Urinary bladder (tissue), 4 donors: ENCODE data around the gene PAX5. TPM values are rescaled to one million over a fixed set of nuclear protein-coding genes. Genes with fewer than 3 reads are reported as not detected.

Source experiments
- DNase-seq: peaks from one replicate; pipeline ENCODE4 v3.0.0-alpha.2; 2015; ENCODE audit errors: extremely low spot score
- H3K27ac ChIP-seq: one replicate; pipeline ENCODE4 v1.5.1; 2013; ENCODE audit warnings: low read depth, mild to moderate bottlenecking, moderate library complexity
- H3K36me3 ChIP-seq: one replicate; pipeline ENCODE4 v1.6.1; 2013; ENCODE audit warnings: mild to moderate bottlenecking, moderate library complexity; ENCODE audit not compliant: insufficient read depth
- H3K4me1 ChIP-seq: one replicate; pipeline ENCODE4 v1.6.1; 2013; ENCODE audit warnings: mild to moderate bottlenecking, moderate library complexity; ENCODE audit not compliant: insufficient read depth
- H3K4me3 ChIP-seq: one replicate; pipeline ENCODE4 v1.5.1; 2013; ENCODE audit warnings: low read depth, low read length
- WGBS: extraction: QIAGEN DNeasy Blood & Tissue Kit; methylation state at CpG from one replicate; pipeline ENCODE4 v1.1.7; 2013; 5-methylcytosine and 5-hydroxymethylcytosine counted together
- polyA plus RNA-seq: library from polyadenylated mRNA; stranded (reverse); fragments of 200-250 nt; gene quantifications from one replicate; pipeline ENCODE4 v1.2.3, GENCODE V29; 2013
- total RNA-seq: library from RNA; depleted of rRNA; stranded (reverse); fragments of >200 nt; gene quantifications from one replicate; pipeline ENCODE4 v1.2.3, GENCODE V29; 2014
- donor health status: healthy with polysubstance abuse.
- donor health status: healthy.

PAX5 gene
- total and polyA plus RNA-seq, 2 donors = 0.03 to 0.26 TPM

DNA sequence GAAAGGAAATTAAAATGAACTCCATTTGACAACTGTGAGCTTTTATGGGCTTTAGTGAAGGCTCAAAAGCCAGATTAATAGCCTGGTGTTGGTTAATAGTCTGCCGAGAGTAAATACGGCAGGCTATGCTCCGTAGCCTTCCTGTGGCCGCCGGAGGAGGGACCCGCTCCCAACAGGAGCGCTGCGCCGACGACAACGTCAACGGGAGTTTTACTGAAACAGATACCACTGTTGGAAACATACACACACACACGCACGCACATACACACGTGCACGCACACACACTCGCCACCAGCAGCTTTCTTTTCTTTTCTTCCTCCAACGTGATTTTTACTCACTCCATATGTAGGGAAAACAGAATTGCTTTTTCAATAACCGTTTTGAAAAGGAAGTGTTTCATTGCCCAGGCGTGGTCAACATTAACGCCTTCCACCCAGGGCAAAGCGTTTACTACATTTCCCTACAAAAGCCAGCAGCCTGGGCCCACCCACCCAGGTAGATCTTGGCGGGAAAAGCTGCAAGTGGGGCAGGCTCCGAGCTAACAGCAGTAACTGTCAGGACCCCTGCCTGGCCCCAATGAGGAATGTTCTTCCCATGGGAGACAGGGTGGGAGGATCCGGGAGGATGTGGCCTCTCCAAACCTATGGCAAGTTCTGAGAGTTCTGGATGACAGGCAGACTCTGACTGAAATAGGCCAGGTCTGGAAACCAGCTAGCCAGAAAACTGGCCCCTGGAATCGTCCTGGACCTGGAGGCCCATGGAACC lies 72.3 kb downstream of the PAX5 start:
- WGBS = 15% methylated on average over 26 of the region's 26 CpGs
- Histone ChIP-seq H3K4me1 (no peaks in the 10 kb centered on the region), H3K4me3 (no peak overlapping the region), H3K27ac (no peak overlapping the region), H3K36me3 (no peaks in the 10 kb centered on the region)
- DNase-seq = no peak

DNA sequence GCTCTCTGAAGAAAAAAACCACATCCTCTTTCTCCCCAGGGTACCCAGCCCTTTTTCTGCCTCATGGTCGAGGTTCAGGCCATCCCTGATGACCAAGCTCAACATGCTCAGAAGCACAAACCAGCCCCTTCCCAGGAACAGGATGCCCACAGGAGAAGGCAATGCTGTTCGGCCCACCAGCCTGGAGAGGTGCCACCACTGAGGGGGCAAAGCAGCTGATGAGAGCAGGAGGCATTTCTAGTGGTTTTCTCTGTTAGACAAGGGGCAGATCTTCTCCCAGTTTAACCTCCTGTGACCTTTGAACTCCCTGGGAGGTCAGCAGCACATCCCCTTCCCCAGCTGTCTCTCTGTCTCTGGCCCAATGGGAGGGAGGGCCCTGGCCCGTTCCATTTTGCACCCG lies 73.0 kb downstream of the PAX5 start:
- DNase-seq = no peak
- 62% methylated on average over 4 of the region's 4 CpGs for WGBS
- Histone ChIP-seq H3K27ac (no peak overlapping the region), H3K4me3 (no peak overlapping the region), H3K4me1 (no peaks in the 10 kb centered on the region), H3K36me3 (no peaks in the 10 kb centered on the region)

DNA sequence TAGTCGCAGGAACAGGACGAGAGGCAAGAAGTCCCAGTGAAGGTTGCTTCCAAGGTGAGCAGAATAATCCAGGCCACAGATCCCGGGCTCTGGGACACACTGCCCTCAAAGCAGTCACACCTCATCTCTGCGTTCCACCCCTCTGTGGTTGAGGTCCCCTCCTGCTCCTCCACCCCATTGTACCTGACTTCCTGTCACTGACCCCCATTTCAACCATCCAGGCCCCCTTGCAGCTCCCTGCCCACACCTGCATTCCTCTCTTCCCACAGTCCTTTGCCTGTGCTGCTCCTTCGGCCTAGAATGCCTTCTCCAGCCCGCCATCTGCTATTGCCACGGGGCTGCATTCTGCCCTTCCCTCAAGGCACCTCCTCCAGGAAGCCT lies 73.5 kb downstream of the PAX5 start:
- no peak overlapping the region for H3K27ac ChIP-seq
- no peaks in the 10 kb centered on the region for H3K4me1 ChIP-seq
- DNase-seq = no peak
- no peaks in the 10 kb centered on the region for H3K36me3 ChIP-seq
- no peak overlapping the region for H3K4me3 ChIP-seq
- 91% methylated on average over 7 of the region's 7 CpGs for WGBS

DNA sequence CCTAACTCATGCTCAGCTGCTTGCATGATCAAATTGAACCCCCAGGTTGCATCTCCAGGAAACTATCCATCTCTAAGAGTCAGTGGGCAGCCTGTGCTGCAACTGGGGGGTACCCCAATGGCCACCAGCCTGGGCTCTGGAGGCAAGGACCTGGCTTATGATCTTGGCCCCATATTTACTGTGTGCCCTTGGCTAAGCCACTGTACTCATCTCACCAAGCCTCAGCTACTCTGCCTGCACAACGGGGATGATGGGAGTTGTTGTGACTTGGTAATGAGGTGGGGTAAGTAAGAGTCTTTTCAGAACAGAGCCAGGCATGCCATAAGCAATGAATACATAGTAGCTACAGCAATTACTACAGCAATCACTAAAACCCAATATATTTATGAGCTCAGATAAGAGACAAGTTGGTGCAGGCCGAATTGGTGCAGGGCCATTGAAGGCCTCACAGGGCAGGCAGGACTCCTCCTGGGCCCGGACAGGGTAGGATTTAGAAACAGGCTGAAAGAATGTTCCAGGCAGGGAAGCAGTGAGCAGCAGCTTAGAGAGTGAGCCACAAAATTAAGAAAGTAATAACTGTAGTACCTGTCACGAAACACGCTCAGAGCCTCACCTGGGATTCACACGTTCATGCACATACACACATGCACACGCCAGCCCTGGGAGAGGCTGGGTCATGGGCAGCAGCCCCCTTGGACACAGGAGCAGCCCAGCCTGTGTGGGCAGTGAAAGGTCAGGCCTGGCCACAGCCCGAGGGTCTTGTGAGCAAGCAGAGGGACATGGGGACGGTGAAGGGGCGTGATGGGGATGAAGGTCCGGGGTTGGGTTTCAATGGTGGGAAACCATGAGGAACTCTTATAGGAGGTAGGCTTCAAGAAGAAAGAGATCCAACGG lies 74.1 kb downstream of the PAX5 start:
- H3K36me3 ChIP-seq = no peaks in the 10 kb centered on the region
- no peak for DNase-seq
- WGBS = 88% methylated on average over 12 of the region's 12 CpGs
- no peaks in the 10 kb centered on the region for H3K4me1 ChIP-seq
- no peak overlapping the region for H3K27ac ChIP-seq
- H3K4me3 ChIP-seq = no peak overlapping the region

DNA sequence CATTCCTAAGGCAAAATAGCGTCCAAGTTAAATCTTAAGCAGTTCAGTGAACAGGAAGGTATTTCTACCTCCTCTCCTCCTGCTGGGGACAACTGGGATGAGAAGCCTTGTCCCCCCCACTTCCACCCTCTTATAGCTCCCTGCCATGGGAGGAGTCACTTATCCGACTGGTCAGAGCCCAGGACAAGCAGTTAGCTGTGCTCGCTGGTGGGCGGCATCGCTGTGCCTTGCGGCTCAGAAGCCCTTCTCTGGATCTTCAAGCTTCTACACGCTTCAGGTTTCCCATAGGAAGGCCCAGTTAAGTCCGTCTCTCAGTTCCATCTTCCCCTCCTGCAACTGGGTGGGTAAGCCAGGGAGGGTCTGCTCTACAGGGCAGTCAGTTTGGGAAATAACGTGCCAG lies 77.2 kb downstream of the PAX5 start:
- 69% methylated on average over 9 of the region's 9 CpGs for WGBS
- Histone ChIP-seq H3K4me3 (no peak overlapping the region), H3K36me3 (no peaks in the 10 kb centered on the region), H3K27ac (no peak overlapping the region), H3K4me1 (no peaks in the 10 kb centered on the region)
- no peak for DNase-seq

DNA sequence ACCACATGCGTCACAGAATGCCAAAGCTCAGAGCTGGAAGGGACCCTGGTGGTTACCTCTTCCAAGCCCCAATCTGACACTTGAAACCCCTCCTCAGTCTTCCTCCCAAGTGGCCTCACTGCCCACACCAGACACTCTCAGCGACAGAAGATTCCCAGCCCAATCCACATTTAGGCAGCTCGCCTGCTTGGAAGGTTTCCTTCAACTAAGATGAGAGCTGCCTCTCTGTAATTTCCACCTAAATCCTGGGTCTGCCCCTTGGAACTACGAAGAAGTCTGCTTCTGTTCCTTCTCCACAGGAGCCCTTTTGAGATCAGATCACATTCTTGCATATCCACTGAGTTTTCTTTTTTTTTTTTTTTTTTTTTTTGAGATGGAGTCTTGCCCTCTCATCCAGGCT lies 83.7 kb downstream of the PAX5 start:
- Histone ChIP-seq H3K36me3 (no peaks in the 10 kb centered on the region), H3K4me1 (no peaks in the 10 kb centered on the region), H3K4me3 (no peak overlapping the region), H3K27ac (no peak overlapping the region)
- WGBS = 69% methylated on average over 4 of the region's 4 CpGs
- DNase-seq = no peak

DNA sequence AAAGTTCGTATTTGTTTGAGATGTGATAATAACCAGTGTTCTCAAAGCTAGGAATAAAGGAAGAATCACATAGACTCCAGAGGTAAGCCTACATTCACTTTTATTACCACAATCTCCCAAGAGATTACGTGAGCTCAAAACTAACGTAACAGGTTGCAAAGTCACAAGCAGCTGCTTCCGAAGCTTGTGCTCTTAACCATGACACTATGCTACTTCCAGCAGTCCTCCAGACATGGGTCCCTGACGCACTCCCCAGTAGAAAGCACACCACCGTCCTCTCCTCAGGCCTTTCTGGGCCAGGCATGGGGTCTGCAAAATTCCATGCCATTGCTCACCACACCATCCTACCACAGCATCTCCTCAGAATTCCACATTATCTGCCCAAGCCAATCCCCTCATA lies 84.6 kb downstream of the PAX5 start:
- Histone ChIP-seq H3K27ac (no peak overlapping the region), H3K36me3 (no peaks in the 10 kb centered on the region), H3K4me1 (no peaks in the 10 kb centered on the region), H3K4me3 (no peak overlapping the region)
- WGBS = 79% methylated on average over 6 of the region's 6 CpGs
- no peak for DNase-seq

DNA sequence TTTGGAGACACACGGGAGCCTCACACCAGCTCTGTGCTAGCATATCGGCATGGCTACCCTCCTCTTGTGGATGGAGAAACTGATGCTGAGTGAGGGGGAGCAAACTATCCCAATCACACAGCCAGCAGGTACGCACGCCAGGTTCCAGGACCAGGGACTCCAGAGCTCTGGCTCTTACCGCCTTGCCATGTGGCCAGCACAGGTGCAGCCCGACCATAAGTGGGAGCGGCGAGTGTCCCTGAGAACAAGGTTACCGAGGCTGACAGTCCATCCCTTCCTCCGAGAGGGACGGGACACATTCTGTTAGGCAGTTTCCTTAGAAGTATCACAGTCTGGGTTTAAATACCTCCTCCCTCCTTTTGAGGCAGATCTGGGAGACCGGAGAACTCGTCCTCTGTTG lies 86.0 kb downstream of the PAX5 start:
- H3K4me3 ChIP-seq = no peak overlapping the region
- 63% methylated on average over 13 of the region's 13 CpGs for WGBS
- DNase-seq = no peak
- H3K27ac ChIP-seq = no peak overlapping the region
- H3K4me1 ChIP-seq = no peaks in the 10 kb centered on the region
- H3K36me3 ChIP-seq = no peaks in the 10 kb centered on the region

DNA sequence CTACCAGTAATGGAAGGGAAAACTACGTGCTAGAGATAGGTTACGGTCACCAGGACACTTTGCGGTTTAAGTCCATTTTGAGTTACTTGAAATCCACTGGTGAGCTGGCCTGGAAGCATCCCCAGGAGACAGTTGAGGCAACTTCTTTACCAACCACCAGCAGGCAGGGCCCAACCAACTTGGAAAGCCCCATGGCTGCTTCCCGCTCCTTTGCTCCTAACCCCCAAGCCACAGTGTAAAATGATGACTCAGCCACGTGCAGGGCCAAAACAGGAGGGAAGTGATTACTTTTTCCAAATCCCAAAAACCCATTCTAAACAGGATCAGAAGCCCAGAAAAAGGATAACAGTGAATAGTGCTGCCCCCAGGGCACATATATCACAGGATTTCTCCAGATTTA lies 87.4 kb downstream of the PAX5 start:
- Histone ChIP-seq H3K4me3 (no peak overlapping the region), H3K4me1 (no peaks in the 10 kb centered on the region), H3K36me3 (no peaks in the 10 kb centered on the region), H3K27ac (no peak overlapping the region)
- 70% methylated on average over 5 of the region's 5 CpGs for WGBS
- DNase-seq = no peak

DNA sequence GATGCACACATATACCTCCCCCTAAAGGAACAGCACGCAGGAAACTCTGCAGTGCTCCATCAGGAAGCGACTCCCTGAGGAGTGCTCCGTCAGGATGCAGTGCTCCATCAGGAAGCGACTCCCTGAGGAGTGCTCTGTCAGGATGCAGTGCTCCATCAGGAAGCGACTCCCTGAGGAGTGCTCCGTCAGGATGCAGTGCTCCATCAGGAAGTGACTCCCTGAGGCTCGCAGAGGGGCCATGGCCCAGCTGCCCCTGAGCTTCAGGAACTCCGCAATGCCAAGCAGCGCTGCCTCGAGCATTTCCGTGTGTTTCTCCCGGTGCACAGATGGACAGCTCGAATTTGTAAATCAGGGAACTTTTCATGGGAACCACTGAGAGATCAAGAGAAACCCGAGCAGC lies 88.1 kb downstream of the PAX5 start:
- Histone ChIP-seq H3K27ac (no peak overlapping the region), H3K4me1 (no peaks in the 10 kb centered on the region), H3K36me3 (no peaks in the 10 kb centered on the region), H3K4me3 (no peak overlapping the region)
- 79% methylated on average over 14 of the region's 14 CpGs for WGBS
- DNase-seq = no peak

DNA sequence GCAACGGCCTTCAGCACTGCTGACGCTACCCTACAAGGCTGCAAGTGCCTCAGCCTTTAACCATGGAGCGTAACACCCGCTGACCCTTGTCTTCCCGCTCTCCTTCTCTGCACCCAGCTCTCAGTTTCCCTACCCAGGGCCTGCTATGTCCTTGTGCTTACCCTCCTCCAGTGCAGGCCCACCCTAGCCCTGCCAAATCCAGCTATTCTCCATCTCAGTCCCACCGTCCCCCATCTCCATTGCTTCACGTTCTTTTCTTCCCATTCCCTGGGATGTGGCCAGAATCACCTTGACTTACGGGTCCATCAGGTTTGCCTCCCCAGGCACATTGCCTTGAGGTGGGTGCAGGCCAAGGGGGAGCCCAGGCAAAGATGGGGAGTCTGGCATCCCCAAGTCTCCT lies 91.2 kb downstream of the PAX5 start:
- Histone ChIP-seq H3K4me1 (no peaks in the 10 kb centered on the region), H3K27ac (no peak overlapping the region), H3K4me3 (no peak overlapping the region), H3K36me3 (no peaks in the 10 kb centered on the region)
- 87% methylated on average over 8 of the region's 8 CpGs for WGBS
- DNase-seq = no peak

DNA sequence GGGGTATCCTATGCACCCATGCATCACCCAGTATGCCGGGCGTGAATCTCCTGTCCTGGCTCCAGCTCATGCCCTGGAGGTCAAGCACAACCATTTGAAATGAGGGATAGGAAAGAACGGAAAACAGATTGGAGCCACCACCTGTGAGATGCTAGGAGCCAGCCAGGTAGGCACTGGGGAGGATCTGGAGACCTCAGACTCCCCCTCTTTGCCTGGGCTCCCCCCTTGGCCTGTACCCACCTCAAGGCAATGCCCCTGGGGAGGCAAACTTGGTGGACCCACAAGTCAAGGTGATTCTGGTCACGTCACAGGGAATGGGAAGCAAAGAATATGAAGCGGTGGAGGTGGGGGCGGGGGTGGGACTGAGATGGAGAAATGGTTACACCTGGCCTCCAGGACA lies 92.6 kb downstream of the PAX5 start:
- no peak overlapping the region for H3K4me3 ChIP-seq
- H3K36me3 ChIP-seq = no peaks in the 10 kb centered on the region
- H3K4me1 ChIP-seq = no peaks in the 10 kb centered on the region
- DNase-seq = no peak
- H3K27ac ChIP-seq = no peak overlapping the region
- 91% methylated on average over 6 of the region's 6 CpGs for WGBS

DNA sequence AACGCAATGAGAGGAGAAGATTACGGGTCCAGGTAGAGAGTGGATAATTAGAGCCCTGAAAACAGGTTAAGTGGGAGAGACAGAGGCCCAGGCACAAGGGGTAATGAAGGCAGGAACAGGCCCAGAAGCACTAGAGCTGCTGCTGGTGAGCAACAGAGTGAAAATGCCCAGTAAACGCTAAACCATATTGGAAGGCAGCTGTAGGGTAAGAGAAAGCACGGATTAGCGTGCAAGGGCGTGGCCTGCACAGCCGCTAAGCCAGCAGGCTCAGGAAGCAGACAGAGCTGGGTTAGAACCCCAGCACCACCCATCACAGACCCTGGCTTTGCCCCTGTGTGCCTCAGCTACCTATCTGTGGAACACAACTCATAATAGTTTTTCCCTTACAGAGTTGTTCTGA lies 93.2 kb downstream of the PAX5 start:
- Histone ChIP-seq H3K27ac (no peak overlapping the region), H3K36me3 (no peaks in the 10 kb centered on the region), H3K4me1 (no peaks in the 10 kb centered on the region), H3K4me3 (no peak overlapping the region)
- 84% methylated on average over 7 of the region's 7 CpGs for WGBS
- DNase-seq = no peak

DNA sequence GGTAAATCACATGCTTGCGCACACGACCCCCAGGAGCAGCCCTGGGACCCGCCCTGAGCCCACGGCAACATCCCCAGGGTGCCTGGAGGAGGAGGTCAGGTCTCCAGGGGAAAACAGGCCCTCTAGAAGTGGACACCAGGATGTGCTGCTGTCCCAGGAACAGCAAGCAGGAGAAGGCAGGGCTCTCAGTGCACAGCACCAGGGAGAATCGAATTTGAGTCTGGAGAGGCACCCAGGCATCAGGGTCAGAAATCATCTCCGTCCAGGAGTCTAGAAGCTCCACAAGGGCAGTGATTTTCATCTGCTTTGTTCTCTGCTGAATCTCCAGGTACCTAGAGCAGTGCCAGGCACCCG lies 93.6 kb downstream of the PAX5 start:
- DNase-seq = no peak
- no peak overlapping the region for H3K27ac ChIP-seq
- WGBS = 70% methylated on average over 7 of the region's 7 CpGs
- H3K36me3 ChIP-seq = no peaks in the 10 kb centered on the region
- no peak overlapping the region for H3K4me3 ChIP-seq
- H3K4me1 ChIP-seq = no peaks in the 10 kb centered on the region
